NCI-H1048 (cell line): ENCODE measurements around the gene GABPB2.
A peak's percentile ranks its signal among the peaks of the same experiment; 100 is the strongest.

Source experiments
- DNase-seq: peaks from one replicate; lab custom pipeline; 2025; lab: John Stamatoyannopoulos, UW

The GABPB2 gene

DNA sequence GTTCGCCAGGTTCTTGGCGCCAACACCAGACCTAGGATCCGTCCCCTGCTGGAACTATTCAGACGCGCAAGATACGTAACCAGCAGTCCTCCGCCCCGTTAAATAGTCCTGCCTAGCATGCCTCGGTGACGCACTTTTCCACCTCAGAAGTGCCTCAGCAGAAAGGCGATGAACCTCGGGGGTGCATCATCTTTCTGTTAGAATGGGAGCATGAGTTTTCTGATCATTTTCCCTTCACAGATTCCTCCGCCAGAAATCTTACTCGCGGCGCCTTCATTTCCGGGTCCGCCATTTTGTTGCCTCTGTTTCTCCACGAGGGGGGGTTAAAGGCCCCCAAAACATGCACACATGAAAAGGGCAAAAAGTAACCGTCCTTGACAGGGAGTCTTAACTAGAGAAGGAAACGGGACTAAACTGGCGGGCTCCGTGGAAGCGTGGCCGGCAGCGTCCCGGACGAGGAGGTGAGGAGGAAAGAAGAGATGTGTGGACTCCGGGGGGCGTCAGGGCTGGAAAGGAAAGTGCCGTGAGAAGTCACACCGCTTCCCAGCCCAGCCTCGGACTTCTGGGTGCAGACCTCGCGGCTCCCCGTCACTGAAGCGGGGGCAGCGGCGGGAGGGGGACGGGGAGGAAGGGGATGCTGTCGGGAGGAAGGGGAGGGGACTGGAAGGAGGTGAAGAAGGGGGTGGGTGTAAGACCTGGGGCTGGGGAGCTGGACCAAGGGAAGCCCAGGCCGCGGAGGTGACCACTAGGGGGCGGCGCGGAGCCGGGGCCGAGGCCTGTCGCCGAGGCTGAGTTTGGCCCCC, at the start of gene GABPB2:
TSS of gene GABPB2 (plus strand) at position 288 of the 803 bp plus-strand sequence. CDS start 17,429 bp downstream, outside the sequence.
- DNase-seq, result peak; percentile 72

- DNase-seq, result peak; percentile 23
Observed at GRCh38 chr1:151024540-151025146, 45.9 kb upstream of the GABPB2 start.

GRCh38 chr1:151026460-151026859, 44.1 kb upstream of the GABPB2 start:
- DNase-seq, result no peak

- no peak for DNase-seq
Observed at GRCh38 chr1:151032164-151032563, 38.4 kb upstream of the GABPB2 start.

GRCh38 chr1:151035167-151035566, 35.4 kb upstream of the GABPB2 start:
- DNase-seq, result no peak

GRCh38 chr1:151036356-151036755, 34.2 kb upstream of the GABPB2 start, which contains the start of gene BNIPL:
Gene BNIPL (plus strand): TSS chr1:151036586. CDS start chr1:151036726, 140 bp downstream.
- DNase-seq, result no peak

DNA sequence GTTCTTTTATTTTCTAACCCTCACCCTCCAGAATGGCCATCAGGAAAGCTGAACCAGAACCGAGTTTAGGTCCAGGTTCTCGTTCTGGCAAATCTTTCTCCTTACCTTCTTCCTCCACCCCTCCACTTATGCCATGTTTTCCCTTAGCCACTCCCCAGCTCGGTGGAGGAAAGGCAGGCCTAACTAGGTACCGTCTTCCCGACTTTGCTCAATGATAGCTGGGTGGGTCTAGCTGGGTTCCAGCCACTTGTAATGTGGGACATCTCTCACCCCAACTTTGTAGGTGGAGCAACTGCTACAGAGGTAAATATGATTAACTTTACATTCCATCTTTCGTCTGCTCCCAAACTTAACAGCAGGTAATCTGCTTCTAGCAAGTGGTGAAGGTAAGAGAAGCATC, 33.5 kb upstream of the GABPB2 start:
- no peak for DNase-seq

DNA sequence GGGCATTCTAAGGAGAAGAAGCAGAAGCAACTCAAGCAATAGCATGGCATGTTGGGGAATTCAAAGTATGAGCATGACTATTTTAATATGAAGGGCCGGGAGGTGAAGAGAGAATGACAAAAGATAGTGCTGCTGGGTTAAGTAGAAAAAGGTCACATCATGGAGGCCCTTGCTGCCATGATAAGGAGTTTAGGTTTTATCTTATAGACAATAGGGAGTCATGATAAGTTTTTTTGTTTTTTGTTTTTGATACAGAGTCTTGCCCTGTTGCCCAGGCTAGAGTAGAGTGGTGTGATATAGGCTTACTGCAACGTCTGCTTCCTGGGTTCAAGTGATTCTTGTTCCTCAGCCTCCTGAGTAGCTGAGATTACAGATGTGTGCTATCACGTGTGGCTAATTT, 31.0 kb upstream of the GABPB2 start:
- DNase-seq, result no peak

DNA sequence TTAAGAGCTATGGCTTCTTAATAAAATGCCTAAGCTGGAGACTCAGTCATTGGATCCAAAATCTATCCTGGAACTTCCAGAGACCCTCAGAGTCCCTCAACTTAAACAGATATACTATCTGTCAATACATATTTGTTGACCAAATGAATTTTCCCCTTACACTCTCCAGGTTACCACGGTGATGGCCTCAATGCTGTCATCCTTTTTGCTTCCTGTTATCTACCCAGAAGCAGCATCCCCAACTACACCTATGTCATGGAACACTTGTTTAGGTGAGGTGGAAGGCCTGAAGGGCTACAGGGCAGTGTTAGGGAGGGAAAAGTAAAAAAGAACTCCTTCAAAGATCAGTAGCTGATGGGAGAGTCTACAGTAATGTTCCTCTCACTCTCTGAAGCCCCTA, 27.4 kb upstream of the GABPB2 start:
- no peak for DNase-seq

DNA sequence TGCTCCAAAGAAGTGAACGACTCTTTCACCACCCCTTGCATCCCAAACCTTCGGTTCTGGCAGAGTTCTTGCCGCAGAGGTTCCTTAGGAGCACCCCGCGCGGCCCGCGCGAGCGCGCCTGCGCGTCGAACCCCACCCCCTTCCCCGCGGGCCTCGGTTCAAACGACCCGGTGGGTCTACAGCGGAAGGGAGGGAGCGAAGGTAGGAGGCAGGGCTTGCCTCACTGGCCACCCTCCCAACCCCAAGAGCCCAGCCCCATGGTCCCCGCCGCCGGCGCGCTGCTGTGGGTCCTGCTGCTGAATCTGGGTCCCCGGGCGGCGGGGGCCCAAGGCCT, 23.0 kb upstream of the GABPB2 start, which contains the start of gene C1orf56:
TSS of gene C1orf56 (plus strand) at position 161 of the 334 bp plus-strand sequence. CDS start at position 258, 97 bp downstream.
- peak; percentile 55 for DNase-seq

GRCh38 chr1:151047925-151048644, 22.5 kb upstream of the GABPB2 start:
- no peak for DNase-seq

- no peak for DNase-seq
Observed at GRCh38 chr1:151048645-151049032, 21.9 kb upstream of the GABPB2 start.

GRCh38 chr1:151049458-151049857, 21.1 kb upstream of the GABPB2 start:
- DNase-seq, result no peak

DNA sequence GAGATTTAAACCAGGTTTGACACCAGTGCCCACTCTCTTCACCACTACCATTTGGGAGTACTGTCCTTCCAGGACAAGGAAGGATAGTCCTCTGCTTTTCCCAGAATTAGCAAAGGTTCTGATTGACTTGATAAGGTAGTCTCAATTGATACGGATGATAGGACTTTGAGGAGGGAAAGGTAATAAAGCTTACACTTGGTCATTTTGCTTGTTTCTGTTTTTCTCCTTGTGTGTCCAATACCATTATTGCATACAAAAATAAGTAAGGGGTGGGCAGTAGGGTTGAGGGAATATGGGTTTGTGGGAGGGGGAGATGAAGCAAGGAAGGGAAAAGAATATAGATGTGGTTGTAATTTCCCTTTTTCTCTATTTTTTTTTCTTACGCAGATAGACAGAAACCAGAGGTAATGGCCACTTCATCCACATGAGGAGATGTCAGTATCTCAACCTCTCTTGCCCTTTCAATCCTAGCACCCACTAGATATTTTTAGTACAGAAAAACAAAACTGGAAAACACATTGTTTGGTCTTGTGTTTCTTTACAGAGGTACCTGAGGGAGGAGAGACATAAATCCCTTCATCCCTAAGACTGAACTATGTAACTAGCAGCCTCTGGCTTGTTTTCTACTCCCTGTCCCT, 20.4 kb upstream of the GABPB2 start:
- no peak for DNase-seq

GRCh38 chr1:151051356-151052009, 19.1 kb upstream of the GABPB2 start:
- DNase-seq, result no peak

- no peak for DNase-seq
Observed at GRCh38 chr1:151054971-151055547, 15.5 kb upstream of the GABPB2 start.

DNA sequence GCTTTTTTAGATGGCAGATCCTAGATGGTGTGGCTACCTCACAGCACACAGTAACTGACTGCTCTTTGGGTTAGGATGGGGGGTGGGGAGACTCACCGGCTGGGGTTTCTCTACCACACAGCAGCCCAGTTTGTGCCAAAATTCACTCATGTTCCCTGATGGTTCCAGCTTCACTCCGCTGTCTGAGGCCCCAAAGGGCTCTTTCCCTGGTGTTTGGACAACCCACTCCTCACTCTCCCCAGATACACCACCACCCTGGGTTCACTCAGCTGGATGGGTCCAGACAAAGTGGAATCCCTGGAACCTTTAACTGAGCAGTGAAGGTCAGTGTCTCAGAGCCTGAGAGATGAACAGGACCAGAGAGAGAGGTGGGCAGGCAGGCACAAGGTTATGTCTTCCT, 15.0 kb upstream of the GABPB2 start:
- no peak for DNase-seq

DNA sequence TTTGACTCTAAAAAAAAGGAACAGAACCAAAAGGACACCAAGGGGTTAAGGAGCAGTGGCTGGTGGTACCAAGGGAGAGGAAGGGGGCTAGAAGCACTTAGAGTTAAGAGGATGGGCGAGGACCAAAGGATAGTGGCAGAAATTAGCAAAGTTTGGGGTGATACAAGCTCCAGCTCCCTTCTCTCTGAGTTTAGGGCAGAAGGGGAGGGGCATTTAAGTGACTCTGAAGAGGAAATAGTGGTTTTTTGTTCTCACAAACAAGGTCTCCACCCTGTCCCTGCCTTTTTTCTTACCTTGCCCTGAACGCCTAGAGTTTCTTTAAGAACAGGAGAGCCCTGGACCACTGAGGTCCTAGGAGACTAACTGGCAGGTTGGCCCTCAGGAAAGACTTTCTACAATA, 14.4 kb upstream of the GABPB2 start:
- no peak for DNase-seq

GRCh38 chr1:151058692-151059091, 11.9 kb upstream of the GABPB2 start:
- DNase-seq, result peak; percentile 59

- DNase-seq, result peak; percentile 69
Observed at GRCh38 chr1:151059109-151060006, 11.2 kb upstream of the GABPB2 start, which contains the start of gene CDC42SE1. Gene CDC42SE1 (minus strand): TSS chr1:151059622. CDS start chr1:151055730, 3,892 bp downstream.
